T-helper 22 cell (primary cell): ENCODE data around the gene TMTC4.
"Not testable (repeated sequence)": the region's sequence is repeated elsewhere in the genome, so short reads cannot be mapped to it uniquely, and the experiment has no call there.

Experiments used
- DNase-seq: peaks from one replicate; pipeline ENCODE4 v3.0.0-alpha.2; 2020; ENCODE audit warnings: low read depth

Gene TMTC4

GRCh38 chr13:100674572-100674871, at the start of gene TMTC4:
Gene TMTC4, minus strand, starts transcription at chr13:100674795. Its CDS starts 4,433 bp downstream, at chr13:100670362.
- DNase-seq: no peak

- DNase-seq: no peak
These were observed 47.9 kb upstream of the TMTC4 start for GRCh38 chr13:100722517-100722916.

- peak; percentile 3 for DNase-seq
These were observed 47.4 kb upstream of the TMTC4 start for GRCh38 chr13:100721885-100722512.

GRCh38 chr13:100715604-100716003, 41.0 kb upstream of the TMTC4 start:
- DNase-seq: no peak

GRCh38 chr13:100714478-100714877, 39.9 kb upstream of the TMTC4 start:
- no peak for DNase-seq

GRCh38 chr13:100710176-100710575, 35.6 kb upstream of the TMTC4 start:
- no peak for DNase-seq

- no peak for DNase-seq
These were observed 33.5 kb upstream of the TMTC4 start for GRCh38 chr13:100707818-100708740.

- not testable (repeated sequence) for DNase-seq
These were observed 23.7 kb upstream of the TMTC4 start for GRCh38 chr13:100698331-100698730.

- DNase-seq: no peak
These were observed 20.8 kb upstream of the TMTC4 start for GRCh38 chr13:100695509-100695773.

- DNase-seq: no peak
These were observed 20.3 kb upstream of the TMTC4 start for GRCh38 chr13:100694722-100695508.

- DNase-seq: no peak
These were observed 14.6 kb upstream of the TMTC4 start for GRCh38 chr13:100689191-100689590.

- DNase-seq: no peak
These were observed 5.5 kb upstream of the TMTC4 start for GRCh38 chr13:100680131-100680530.

GRCh38 chr13:100677128-100677527, 2.5 kb upstream of the TMTC4 start:
- DNase-seq: not testable (repeated sequence)

- no peak for DNase-seq
These were observed 1.1 kb upstream of the TMTC4 start for GRCh38 chr13:100675661-100676129.

- peak; percentile 100 for DNase-seq
These were observed 471 bp upstream of the TMTC4 start for GRCh38 chr13:100674872-100675660.

GRCh38 chr13:100673713-100674571, 653 bp downstream of the TMTC4 start:
- DNase-seq: peak; percentile 30

- no peak for DNase-seq
These were observed 1.3 kb downstream of the TMTC4 start for GRCh38 chr13:100673376-100673712.

- DNase-seq: no peak
These were observed 3.0 kb downstream of the TMTC4 start for GRCh38 chr13:100671389-100672182.

- DNase-seq: no peak
These were observed 6.2 kb downstream of the TMTC4 start for GRCh38 chr13:100668408-100668807.

GRCh38 chr13:100667894-100668293, 6.7 kb downstream of the TMTC4 start:
- DNase-seq: no peak
